Measurements from ENCODE around the gene S1PR4. TPM values are rescaled to one million over a fixed set of nuclear protein-coding genes. Genes with fewer than 3 reads are reported as not detected.
"Not testable (repeated sequence)": the region's sequence is repeated elsewhere in the genome, so short reads cannot be mapped to it uniquely, and the experiment has no call there.

S1PR4 gene
- total RNA-seq, 1 donor from 2014 or later = 0.27 TPM

DNA sequence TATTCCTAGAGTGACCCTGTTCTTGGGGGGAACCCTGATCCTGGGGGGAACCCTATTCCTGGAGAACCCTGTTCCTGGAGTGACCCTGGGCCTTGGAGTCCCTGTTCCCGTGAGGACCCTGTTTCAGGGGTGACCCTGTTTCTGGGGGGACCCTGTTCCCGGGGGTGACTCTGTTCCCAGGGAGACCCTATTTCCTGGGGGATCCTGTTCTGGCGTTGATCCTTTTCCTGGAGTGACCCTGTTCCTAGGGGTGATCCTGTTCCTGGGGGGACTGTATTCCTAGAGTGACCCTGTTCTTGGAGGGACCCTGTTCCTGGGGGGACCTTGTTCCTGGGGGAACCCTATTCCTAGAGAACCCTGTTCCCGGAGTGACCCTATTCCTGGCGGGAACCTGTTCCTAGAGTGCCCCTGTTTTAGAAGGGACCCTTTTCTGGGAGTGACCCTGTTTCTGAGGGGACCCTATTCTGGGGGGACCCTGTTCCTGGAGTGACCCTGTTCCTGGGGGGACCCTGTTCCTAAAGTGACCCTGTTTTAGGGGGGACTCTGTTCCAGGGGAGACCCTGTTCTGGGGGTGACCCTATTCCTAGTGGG is 27.7 kb upstream of the S1PR4 start:
- intact Hi-C loops (cut with DNase I) = no loop called here

DNA sequence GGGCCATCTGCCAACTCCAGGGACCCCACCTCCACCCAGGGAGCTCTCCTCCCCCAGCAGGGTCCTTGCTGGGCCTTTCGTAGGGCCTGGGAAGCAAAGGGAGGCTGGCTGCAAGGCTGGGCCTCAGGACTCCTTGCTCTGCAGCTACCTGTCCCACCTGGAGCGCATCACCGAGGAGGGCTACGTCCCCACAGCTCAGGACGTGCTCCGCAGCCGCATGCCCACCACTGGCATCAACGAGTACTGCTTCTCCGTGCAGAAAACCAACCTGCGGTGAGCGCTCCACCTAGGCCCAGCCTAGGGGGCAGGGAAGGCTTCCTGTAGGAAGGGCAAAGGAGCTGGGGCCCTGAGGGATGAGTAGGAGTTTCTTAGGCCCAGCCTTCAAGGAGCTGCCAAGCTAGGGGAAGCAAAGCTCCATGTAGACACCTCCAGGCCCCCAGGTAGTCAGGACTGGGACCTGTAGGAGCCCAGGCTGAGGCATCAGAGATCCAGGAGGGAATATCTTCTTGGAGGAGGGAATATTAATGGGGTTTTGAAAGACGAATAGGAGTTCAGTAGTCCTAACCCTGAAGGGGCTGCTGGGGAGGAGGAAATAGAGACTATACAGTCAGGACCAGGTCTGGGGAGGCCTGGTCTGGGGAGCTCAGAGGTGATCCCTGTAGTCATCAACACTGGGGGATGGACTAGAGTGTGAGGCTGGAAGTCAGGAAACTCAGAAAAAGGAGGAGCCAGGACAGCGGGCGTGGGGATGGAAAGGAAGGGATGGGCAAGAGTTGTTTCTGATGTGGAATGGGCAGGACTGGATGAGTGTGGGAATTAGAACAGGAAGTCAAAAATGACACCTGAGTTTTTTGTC is 26.8 kb upstream of the S1PR4 start:
- DNase-seq (no peak), ATAC-seq (ENCODE audit: poor library complexity) (no peak)
- intact Hi-C loops (cut with DNase I) = no loop called here

More for the DNA sequence above, 27.7 kb upstream of the S1PR4 start:
- DNase-seq = no peak
- no peak for ATAC-seq (ENCODE audit: poor library complexity)

DNA sequence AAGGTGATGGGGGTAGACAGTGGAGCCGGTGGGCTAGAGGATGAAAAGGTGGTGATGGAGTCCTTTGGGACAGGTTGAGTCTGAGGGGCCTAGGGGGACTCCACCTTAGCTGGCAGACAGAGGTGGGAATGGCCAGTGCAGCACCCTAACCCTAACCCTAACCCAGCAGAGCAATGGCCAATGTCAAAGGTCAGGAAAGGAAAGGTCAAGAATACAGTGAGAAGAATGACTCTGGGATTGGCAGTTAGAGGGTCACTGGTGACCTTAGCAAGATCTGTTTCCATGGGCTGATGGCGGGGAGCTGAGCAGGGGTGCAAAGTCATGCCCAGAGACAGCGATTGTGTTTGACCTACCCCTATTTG is 26.2 kb upstream of the S1PR4 start:
- intact Hi-C loops (cut with DNase I) = no loop called here
- DNase-seq (no peak), ATAC-seq (ENCODE audit: poor library complexity) (no peak)

DNA sequence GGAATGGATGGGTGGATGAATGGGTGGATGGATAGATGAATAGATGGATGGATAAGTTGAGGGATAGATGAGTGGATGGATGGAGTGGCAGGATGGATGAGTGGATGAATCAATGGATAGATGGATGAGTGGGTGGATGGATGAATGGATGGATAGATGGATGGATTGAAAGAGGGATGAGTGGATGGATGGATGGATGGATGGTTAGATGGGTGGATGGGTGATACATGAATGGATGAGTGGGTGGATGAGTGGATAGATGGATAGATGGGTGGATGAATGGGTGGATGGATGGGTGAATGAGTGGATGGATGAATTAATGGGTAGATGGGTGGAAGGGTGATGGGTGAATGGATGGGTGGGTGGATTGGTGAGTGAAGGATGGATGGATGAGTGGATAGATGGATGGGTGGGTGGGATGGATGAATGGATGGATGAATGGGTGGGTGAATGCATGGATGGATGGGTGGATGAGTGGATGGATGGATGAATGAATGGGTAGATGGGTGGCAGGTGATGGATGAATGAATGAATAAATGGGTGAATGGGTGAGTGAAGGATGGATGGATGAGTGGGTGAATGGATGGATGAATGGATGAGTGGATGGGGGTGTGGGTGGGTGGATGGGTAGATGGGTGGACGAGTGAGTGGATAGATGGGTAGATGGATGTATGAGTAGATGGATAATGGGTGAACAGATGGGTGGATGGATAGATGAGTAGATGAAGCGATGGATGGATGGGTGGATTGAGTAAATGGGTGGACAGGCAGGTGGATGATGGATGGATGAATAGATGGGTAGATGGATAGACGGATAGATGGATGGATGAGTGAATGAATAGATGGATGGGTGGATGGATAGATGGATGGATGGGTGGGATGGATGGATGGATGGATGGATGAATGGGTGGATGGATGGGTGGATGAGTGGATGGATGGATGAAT is 25.0 kb upstream of the S1PR4 start:
- intact Hi-C loops (cut with DNase I) = no loop called here
- DNase-seq (no peak), ATAC-seq (ENCODE audit: poor library complexity) (no peak)

DNA sequence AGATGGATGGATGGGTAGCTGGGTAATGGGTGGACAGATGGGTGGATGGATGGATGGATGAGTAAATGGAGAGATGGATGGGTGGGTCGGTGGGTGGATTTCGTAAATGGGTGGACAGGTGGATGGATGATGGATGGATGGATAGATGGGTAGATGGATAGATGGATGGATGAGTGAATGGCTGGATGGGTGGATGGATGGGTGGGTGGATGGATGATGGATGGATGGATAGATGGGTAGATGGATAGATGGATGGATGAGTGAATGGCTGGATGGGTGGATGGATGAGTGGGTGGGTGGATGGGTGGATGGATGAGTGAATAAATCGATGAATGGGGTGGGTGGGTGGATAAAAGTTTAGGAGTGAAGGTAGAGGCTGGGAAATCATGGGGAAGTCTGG is 24.1 kb upstream of the S1PR4 start:
- DNase-seq; ATAC-seq (ENCODE audit: poor library complexity); intact Hi-C loops (cut with DNase I): not testable (repeated sequence)

DNA sequence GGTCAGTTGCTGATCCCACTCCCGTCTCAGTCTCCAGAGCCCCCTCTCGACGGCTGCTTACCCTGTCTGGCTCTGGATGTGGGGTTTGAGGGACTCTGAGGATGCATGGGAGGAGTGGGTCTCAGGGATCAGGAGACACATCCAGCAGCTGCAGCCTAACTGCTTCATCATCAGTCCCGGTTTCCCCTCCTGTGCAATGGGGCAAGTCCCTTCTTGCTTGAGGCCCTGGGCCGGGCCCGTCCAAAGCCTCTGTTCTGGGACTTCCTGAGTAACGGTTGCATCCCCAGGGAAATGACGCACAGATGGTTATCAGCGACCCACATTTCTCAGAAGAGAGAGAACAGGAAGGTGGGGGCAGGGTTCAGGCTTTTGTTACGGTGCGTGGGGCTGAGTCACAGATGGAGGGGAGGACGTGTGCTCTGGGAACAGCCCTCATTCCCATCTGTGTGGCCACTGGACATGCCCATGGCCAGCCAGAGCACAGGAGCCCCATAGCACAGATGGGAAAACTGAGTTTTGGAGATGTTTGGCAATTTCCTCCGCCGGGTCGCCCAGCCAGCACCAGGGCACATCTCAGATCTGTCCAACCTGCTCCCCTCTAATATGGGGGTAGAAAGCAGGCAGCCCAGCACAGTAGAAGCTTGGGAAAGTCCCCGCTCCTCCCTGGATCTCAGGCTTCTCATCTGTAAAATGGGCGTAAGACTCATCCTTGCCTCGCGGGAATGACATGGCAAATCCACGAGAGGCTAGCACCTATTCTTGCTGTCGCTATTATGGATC is 23.4 kb upstream of the S1PR4 start:
- intact Hi-C loops (cut with DNase I) = no loop called here
- DNase-seq (peak; percentile 74), ATAC-seq (ENCODE audit: poor library complexity) (peak; percentile 68)

DNA sequence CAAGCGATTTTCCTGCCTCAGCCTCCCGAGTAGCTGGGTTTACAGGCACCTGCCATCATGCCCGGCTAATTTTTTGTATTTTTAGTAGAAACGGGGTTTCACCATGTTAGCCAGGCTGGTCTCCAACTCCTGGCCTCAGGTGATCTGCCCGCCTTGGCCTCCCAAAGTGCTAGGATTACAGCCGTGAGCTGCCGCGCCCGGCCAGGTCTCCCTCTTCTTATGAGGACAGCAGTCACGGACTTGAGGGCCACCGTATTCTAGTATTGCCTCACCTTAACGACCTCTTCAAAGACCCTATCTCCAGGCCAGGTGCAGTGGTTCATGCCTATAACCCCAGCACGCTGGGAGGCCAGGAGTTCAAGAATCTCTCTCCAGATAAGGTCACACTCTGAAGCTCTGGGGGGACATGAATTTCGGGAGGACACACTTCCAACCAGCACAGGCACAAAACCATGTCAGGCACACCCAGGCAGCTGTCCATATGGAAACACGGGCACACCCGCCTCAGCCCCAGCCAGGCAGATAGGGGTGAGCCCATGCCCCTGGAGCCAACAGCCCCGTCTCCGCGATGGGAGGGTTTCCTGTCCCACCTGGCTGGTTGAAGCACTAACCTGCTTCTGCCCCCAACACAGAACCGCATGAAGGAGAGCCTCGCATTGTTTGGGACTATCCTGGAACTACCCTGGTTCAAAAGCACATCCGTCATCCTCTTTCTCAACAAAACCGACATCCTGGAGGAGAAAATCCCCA is 21.3 kb upstream of the S1PR4 start:
- DNase-seq = no peak
- intact Hi-C loops (cut with DNase I) = no loop called here
- no peak for ATAC-seq (ENCODE audit: poor library complexity)

DNA sequence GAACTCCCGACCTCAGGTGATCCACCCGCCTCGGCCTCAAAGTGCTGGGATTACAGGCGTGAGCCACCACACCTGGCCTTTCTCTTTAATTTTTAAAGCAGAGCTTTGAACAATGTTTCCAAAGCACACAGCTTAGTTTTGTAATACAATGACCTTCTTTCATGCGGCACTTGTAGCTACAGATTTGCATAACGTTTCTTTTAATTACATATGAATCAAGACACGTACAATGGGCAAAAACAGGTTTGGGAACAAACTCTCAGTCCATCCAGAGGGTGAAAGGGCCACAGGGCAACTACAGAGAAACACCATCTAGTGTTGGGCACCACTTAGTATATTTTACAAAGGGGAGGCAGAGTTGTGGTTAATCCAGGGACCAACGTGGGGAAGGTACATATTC is 19.0 kb upstream of the S1PR4 start:
- ATAC-seq (ENCODE audit: poor library complexity) (no peak), DNase-seq (no peak)
- intact Hi-C loops (cut with DNase I) = no loop called here

DNA sequence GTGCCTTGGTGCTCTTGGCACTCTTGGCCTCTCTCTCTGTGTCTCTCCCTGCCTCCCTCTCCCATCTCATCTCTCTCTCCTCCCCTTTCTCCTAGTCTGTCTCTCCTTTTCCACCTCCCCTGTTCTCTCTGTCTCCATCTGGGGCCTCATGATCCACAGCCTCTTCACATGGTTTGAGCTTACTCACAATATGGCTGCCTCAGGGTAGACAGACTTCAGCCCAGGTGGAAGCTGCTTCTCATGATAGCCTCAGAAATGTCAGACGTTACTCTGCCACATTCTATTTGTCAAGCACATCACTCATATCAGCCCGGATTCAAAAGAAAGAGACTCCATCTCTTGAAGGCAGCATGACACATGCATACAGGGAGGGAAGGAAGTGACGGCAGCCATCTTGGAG is 18.4 kb upstream of the S1PR4 start:
- no peak for DNase-seq
- intact Hi-C loops (cut with DNase I) = loop anchor here (5.0 to 10.0 kb wide), 2 partner anchors 208 to 275 kb away; no protein-coding TSS in a partner anchor
- ATAC-seq (ENCODE audit: poor library complexity) = no peak

DNA sequence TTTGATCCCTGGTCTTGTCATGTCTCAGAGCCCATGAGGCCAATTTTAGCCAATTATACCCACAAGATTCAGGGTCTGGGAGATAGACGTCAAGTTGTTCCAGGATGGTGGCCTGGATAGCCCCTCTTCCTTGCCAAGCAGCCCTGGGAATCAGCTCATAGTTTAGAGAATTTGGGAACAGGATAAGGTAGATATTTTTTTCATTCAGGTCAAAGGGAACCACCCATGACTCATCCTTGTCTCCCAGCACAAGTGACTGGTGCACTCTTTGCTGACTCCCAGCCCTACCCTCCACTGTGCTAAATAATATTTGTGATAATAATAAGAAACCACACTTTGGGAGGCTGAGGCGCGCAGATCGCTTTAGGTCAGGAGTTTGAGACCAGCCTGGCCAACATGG is 17.1 kb upstream of the S1PR4 start:
- no peak for ATAC-seq (ENCODE audit: poor library complexity)
- DNase-seq = no peak
- intact Hi-C loops (cut with DNase I) = loop anchor here (5.0 to 10.0 kb wide), 2 partner anchors 209 to 277 kb away; no protein-coding TSS in a partner anchor

DNA sequence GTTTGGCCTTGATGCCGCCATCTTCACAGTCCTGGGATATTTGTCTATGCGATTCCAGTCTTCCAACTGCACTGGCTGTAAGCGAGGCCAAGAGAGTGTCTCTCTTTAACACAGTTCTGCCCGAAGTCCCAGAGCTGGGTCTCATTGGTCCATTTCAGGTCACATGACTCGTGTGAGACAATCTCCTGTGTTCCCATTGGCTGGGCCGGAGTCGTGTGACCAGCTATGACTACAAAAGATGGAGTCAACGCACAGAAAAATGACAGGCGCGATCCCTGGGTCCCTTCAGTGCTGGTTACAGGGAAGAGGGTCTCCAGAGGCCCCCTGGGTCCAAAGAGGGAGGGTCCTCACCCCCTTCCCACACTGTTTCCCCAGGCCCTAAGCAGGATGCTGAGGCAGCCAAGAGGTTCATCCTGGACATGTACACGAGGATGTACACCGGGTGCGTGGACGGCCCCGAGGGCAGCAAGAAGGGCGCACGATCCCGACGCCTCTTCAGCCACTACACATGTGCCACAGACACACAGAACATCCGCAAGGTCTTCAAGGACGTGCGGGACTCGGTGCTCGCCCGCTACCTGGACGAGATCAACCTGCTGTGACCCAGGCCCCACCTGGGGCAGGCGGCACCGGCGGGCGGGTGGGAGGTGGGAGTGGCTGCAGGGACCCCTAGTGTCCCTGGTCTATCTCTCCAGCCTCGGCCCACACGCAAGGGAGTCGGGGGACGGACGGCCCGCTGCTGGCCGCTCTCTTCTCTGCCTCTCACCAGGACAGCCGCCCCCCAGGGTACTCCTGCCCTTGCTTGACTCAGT is 15.9 kb upstream of the S1PR4 start:
- intact Hi-C loops (cut with DNase I) = loop anchor here (5.0 to 10.0 kb wide), 2 partner anchors 210 to 278 kb away; no protein-coding TSS in a partner anchor
- no peak for DNase-seq

DNA sequence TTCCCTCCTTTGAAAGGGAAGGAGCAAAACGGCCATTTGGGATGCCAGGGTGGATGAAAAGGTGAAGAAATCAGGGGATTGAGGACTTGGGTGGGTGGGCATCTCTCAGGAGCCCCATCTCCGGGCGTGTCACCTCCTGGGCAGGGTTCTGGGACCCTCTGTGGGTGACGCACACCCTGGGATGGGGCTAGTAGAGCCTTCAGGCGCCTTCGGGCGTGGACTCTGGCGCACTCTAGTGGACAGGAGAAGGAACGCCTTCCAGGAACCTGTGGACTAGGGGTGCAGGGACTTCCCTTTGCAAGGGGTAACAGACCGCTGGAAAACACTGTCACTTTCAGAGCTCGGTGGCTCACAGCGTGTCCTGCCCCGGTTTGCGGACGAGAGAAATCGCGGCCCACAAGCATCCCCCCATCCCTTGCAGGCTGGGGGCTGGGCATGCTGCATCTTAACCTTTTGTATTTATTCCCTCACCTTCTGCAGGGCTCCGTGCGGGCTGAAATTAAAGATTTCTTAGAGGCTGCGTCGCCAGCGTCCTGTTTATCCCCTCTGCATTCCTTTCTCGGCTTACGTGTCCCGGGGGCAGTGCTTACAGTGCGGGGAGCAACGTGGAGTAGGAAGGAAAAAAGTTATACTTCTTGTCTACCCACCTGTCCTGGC is 15.2 kb upstream of the S1PR4 start:
- ATAC-seq (ENCODE audit: poor library complexity) (peak; percentile 91), DNase-seq (peak; percentile 80)
- intact Hi-C loops (cut with DNase I) = loop anchor here (5.0 to 10.0 kb wide), 2 partner anchors 211 to 279 kb away; no protein-coding TSS in a partner anchor

More for the DNA sequence above, 15.9 kb upstream of the S1PR4 start:
- peak; percentile 21 for ATAC-seq (ENCODE audit: poor library complexity)

DNA sequence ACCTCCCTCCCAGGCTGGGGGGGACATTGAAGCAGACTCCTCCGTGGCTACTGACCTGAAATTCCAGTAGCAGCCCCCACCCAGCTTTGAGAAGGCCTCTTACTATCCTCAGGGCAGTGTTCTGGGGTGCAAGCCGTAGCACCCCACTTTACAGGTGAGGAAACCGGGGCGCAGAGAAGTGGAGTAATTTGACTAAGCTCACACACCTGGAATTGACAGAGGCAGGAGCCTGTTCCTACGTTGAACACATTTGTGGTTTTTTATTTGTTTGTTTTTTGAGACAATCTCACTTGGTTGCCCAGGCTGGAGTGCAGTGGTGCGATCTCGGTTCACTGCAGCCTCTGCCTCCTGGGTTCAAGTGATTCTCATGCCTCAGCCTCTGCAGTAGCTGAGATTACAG is 14.6 kb upstream of the S1PR4 start:
- ATAC-seq (ENCODE audit: poor library complexity) (no peak), DNase-seq (no peak)
- intact Hi-C loops (cut with DNase I) = loop anchor here (5.0 to 10.0 kb wide), 2 partner anchors 212 to 279 kb away; no protein-coding TSS in a partner anchor

DNA sequence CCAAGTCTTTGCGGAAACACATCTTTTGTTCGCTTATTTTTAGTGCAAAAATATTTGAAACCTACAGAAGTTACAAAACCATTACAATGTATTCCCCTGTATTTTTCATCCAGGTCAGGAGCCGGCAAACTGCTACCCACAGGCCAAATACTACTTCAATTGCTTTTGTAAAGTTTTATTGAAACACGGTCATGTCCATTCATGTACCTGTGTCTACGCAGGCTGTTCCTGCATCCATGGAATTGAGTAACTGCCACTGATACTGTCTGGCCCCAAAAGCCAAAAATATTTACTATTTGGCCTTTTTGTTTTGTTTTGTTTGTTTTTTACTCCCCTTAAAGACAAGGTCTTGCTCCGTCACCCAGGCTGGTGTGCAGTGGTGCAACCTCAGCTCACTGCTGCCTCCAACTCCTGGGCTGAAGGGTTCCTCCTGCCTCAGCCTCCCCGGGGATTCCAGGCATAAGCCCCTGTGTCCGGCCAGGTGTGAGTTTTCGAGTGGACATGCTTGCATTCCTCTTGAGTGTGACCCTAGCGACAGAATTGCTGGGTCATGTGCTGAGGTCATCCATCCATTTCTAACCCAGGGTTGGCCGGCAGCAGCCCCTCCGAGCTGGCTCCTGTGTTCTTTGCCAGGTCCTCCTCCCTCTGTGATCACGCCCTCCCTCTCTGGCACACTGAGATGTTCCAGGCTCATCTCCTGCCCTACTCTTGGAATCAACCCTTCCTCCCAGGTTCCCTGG is 10.9 kb upstream of the S1PR4 start:
- DNase-seq = no peak
- intact Hi-C loops (cut with DNase I) = loop anchor here (10.0 kb wide), 1 partner anchor 283 kb away; no protein-coding TSS in a partner anchor
- no peak for ATAC-seq (ENCODE audit: poor library complexity)

DNA sequence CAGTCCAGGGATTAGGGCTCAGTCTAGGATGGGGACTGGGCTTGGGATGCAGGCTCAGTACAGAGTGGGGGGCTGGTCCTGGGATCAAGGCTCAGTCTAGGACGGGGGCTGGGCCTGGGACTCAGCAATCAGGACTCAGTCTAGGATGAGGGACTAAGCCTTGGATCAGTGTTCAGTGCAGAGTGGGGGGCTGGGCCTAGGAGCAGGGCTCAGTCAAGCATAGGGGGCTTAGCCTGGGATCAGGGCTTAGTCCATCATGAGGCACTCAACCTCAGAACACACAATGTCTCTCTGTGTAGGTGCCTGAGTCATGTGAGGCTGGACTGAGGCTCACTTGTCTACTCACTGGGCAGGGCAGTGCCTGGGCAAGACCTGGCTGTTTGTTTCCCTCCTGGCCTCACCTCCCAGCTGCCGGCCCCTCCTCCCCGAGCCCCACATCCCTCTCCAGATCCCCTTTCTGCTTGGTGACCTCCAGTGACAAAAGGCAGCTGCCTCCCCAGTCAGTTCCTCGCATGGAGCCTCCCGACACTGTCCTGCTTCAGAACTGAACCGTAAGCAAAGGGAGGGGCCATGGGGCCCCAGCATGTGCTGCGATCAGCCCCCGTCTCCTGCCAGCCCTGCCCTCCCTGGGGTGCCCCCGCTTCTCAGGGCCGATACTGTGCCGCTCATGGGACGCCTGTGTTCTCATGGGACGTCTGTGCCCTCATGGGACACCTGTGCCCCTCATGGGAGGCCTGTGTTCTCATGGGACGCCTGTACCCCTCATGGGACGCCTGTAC is 6.5 kb upstream of the S1PR4 start:
- DNase-seq (no peak), ATAC-seq (ENCODE audit: poor library complexity) (no peak)
- intact Hi-C loops (cut with DNase I) = no loop called here

Data from Right ventricle myocardium superior (tissue), 1 donor.